Fibroblast of villous mesenchyme (primary cell): Measurements from ENCODE around the gene MTF1. TPM values are rescaled to one million over a fixed set of nuclear protein-coding genes. Genes with fewer than 3 reads are reported as not detected.

Experiments used
- DNase-seq: peaks from one replicate; pipeline ENCODE4 v3.0.0-alpha.2; 2010; ENCODE audit warnings: low read depth
- H3K4me3 ChIP-seq: 2 replicates; pipeline ENCODE4 v1.5.1; 2011; ENCODE audit warnings: low read depth, mild to moderate bottlenecking, low read length
- CTCF ChIP-seq: IDR thresholded peaks from 2 replicates; pipeline ENCODE4 v1.5.1; 2012; ENCODE audit warnings: low read depth, mild to moderate bottlenecking, low read length; ENCODE audit not compliant: insufficient read depth
- total RNA-seq: library from RNA; depleted of rRNA; stranded (reverse); fragments of >200 nt; gene quantifications from 2 replicates; pipeline ENCODE4 v1.2.3, GENCODE V29; 2012

MTF1 gene
- total RNA-seq, 1 donor, result 5.6 TPM

DNA sequence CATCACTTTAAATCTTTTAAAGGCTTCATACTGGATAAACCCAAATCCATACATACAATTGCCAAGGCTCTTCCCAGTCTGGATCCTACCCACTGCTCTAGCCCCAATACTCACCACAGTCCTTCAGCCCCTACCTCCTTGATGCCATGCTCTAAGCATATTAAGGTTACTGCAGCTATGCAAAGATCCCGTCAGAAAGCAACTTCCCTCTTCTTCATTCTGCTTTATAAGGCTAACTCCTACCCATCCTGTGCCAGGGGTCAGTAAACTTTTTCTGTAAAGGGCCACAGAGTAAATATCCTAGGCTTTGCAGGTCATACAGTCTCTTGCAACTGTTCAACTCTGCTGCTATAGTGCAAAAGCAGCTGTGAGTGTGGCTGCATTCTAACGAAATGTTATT lies 34.3 kb upstream of the MTF1 start:
- no peak for DNase-seq
- no peak overlapping the region for H3K4me3 ChIP-seq
- TF ChIP-seq CTCF, result no peak

GRCh38 chr1:37892151-37893047 lies 33.0 kb upstream of the MTF1 start:
- peak; percentile 84 for DNase-seq
- no peak overlapping the region for H3K4me3 ChIP-seq
- TF ChIP-seq CTCF, result no peak

GRCh38 chr1:37890378-37891014 lies 31.1 kb upstream of the MTF1 start:
- peak; percentile 53 for DNase-seq
- TF ChIP-seq CTCF, result peak; percentile 52
- no peak overlapping the region for H3K4me3 ChIP-seq

DNA sequence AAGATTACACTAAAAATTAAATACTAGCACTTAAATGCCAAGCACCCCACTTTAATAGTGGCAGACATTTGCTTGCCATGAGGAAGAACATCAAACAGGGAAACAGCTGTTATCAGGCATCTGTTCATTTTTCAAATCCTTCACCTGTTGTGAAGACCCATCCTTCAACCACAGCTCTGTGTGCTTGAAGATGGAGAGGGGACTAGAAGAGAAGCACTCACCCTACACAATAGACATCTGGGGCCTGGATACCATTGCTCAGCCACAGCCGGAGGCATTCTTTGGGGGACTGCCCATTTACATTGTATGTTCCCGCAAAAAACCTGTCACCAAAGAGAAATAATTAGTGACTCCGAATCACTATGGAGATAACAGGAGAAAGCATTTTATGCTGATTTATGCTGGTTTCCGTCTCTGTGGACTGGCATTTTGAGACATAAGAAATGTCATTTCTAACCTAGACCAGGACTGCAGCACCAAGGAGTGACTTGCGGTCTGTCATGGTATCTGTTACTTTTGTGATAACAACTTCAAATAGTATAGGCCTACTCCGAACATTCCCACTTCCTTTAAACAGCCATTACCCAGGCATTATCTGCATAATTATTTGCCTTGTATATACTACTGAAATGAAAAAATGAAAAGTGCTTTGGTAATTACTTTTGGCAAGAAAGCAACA lies 28.8 kb upstream of the MTF1 start:
- no peak overlapping the region for H3K4me3 ChIP-seq
- TF ChIP-seq CTCF, result no peak
- DNase-seq, result no peak

DNA sequence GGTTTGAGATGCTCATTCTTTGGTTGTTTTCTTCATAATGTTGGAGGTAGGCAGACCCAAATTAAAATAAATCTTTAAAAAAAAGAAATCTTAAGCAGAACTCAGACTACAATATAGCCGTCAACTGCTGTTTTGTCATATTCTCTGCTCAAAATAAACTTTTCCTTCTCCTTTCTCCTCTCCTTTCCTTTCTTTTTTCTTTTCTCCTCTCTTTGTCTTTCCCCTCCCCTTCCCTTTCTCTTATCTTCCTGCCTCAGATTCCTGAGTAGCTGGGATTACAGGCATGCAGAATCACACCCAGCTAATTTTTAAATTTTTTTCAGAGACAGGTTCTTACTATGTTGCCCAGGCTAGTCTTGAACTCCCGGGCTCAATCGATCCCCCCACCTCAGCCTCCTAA lies 24.8 kb upstream of the MTF1 start:
- DNase-seq, result no peak
- H3K4me3 ChIP-seq, result no peak overlapping the region
- TF ChIP-seq CTCF, result no peak

DNA sequence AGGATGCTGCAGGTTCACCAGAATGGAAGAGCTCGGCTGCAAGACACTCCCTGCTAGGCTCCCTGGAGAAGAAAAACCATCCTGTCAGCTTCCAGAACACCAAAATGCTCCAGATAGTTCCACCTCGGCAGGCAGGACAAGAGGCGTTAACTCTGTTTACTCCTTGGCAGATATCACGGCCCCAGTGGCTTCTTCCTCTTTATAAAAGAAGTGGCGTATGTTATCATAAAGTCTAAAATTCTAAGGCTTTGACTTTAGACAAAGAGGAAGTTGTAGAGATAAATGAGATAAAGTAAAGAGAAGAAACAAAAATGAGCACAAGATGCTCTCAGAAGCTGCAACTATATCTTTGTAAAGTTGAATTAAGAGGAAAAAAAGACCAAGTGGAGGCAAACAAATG lies 24.3 kb upstream of the MTF1 start:
- TF ChIP-seq CTCF, result no peak
- H3K4me3 ChIP-seq, result no peak overlapping the region
- no peak for DNase-seq
